Tibial nerve (tissue), 4 donors: Measurements from ENCODE around the gene FLOT2. TPM values are rescaled to one million over a fixed set of nuclear protein-coding genes. Genes with fewer than 3 reads are reported as not detected.
"Not testable (repeated sequence)": the region's sequence is repeated elsewhere in the genome, so short reads cannot be mapped to it uniquely, and the experiment has no call there.

ENCODE experiments used
- DNase-seq, 2 donors: peaks; one replicate each; pipeline ENCODE4 v3.0.0-alpha.2; 2019; ENCODE audit warnings: low spot score in 2 of 2
- H3K27ac ChIP-seq, 4 donors: fragments of 200-600 bp; sonication (generic) in 3 of 4; one replicate each; pipeline ENCODE4 v1.5.1; 2017 to 2019; ENCODE audit warnings: mild to moderate bottlenecking in 1 of 4
- H3K27me3 ChIP-seq, 2 donors: fragments of 200-600 bp; sonication (generic) in 1 of 2; one replicate each; pipeline versions ENCODE4 v1.5.1 to v1.6.0; 2017 to 2019
- H3K36me3 ChIP-seq, 3 donors: fragments of 200-600 bp; sonication (generic); one replicate each; pipeline ENCODE4 v1.5.1; 2018 to 2019
- H3K4me1 ChIP-seq, 4 donors: fragments of 200-600 bp; sonication (generic) in 3 of 4; one replicate each; pipeline ENCODE4 v1.5.1; 2017 to 2019
- H3K4me3 ChIP-seq, 4 donors: fragments of 200-600 bp; sonication (generic) in 3 of 4; one replicate each; pipeline ENCODE4 v1.5.1; 2017 to 2019; ENCODE audit warnings: mild to moderate bottlenecking in 1 of 4, moderate library complexity in 1 of 4
- H3K9me3 ChIP-seq, 4 donors: fragments of 200-600 bp; sonication (generic) in 3 of 4; one replicate each; pipeline ENCODE4 v1.5.1; 2017 to 2019
- EP300 ChIP-seq, 2 donors: sonication (generic); formaldehyde crosslinking; IDR thresholded peaks; one replicate each; pipeline ENCODE4 v1.6.1; 2017; ENCODE audit warnings: antibody characterized with exemption in 2 of 2, mild to moderate bottlenecking in 1 of 2
- POLR2A ChIP-seq, 2 donors: fragments of 450-650 bp; IDR thresholded peaks; one replicate each; pipeline ENCODE4 v1.6.1; 2017; ENCODE audit warnings: antibody characterized with exemption in 2 of 2, mild to moderate bottlenecking in 2 of 2, moderate library complexity in 2 of 2
- WGBS, 2 donors: methylation state at CpG; one replicate each; pipeline ENCODE4 v1.1.5; 2018; 5-methylcytosine and 5-hydroxymethylcytosine counted together
- total RNA-seq, 4 donors: library from RNA; depleted of rRNA; stranded (reverse); fragments of >200 nt; gene quantifications; one replicate each; pipeline ENCODE4 v1.1.0, GENCODE V29; 2016
- TF ChIP-seq, protein P1 (sequence below), 5 experiments: fragments of 200-600 bp in 3 of 5; fragments of 450-650 bp in 2 of 5; sonication (generic) in 3 of 5; IDR thresholded peaks; one replicate each; pipeline ENCODE4 v1.5.1; 2016 to 2019; ENCODE audit warnings: antibody characterized with exemption in 5 of 5, mild to moderate bottlenecking in 3 of 5, moderate library complexity in 2 of 5

FLOT2 gene
- total RNA-seq, 4 donors from 2014 or later: 54.8 to 84.9 (median 65.2) TPM

DNA sequence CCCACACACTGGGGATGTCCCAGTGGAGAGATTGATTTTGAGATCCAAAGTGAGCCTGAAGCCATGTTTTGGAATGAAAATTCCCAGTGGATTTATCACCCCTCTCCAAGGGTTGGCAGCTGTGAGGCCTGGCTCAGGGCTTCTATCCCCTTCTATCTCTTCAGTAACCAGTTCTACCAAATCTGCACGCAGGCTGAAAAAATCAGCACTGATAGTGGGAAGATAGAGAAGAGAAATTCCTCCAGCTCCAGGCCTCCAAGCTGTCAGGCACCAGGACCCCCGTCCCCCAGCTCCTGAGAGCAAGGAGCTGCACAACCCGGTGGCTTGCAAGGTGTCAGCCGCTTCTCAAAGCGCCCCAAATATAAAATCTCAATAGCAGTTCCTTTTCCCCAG lies 1.0 kb downstream of the FLOT2 start:
- Histone ChIP-seq H3K4me3 (peak overlapping the region; percentile 66 to 98 (median 80)), H3K27ac (peak overlapping the region; percentile 70 to 99 (median 93)), H3K36me3 (peaks cover 0 to 10% (median 0%) of the 10 kb centered on the region in 3 donors), H3K4me1 (peaks cover 0 to 65% (median 39%) of the 10 kb centered on the region in 4 donors), H3K9me3 (no peaks in the 10 kb centered on the region), H3K27me3 (no peaks in the 10 kb centered on the region)
- no peak for TF ChIP-seq EP300 (IDR thresholded peaks at IDR 0.05)
- TF ChIP-seq, protein P1, sequence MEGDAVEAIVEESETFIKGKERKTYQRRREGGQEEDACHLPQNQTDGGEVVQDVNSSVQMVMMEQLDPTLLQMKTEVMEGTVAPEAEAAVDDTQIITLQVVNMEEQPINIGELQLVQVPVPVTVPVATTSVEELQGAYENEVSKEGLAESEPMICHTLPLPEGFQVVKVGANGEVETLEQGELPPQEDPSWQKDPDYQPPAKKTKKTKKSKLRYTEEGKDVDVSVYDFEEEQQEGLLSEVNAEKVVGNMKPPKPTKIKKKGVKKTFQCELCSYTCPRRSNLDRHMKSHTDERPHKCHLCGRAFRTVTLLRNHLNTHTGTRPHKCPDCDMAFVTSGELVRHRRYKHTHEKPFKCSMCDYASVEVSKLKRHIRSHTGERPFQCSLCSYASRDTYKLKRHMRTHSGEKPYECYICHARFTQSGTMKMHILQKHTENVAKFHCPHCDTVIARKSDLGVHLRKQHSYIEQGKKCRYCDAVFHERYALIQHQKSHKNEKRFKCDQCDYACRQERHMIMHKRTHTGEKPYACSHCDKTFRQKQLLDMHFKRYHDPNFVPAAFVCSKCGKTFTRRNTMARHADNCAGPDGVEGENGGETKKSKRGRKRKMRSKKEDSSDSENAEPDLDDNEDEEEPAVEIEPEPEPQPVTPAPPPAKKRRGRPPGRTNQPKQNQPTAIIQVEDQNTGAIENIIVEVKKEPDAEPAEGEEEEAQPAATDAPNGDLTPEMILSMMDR (IDR thresholded peaks at IDR 0.05): no peak
- TF ChIP-seq POLR2A (IDR thresholded peaks at IDR 0.05): no peak
- no peak for DNase-seq
- WGBS, 2 donors: 2 to 6% methylated on average over 5 of the region's 5 CpGs

DNA sequence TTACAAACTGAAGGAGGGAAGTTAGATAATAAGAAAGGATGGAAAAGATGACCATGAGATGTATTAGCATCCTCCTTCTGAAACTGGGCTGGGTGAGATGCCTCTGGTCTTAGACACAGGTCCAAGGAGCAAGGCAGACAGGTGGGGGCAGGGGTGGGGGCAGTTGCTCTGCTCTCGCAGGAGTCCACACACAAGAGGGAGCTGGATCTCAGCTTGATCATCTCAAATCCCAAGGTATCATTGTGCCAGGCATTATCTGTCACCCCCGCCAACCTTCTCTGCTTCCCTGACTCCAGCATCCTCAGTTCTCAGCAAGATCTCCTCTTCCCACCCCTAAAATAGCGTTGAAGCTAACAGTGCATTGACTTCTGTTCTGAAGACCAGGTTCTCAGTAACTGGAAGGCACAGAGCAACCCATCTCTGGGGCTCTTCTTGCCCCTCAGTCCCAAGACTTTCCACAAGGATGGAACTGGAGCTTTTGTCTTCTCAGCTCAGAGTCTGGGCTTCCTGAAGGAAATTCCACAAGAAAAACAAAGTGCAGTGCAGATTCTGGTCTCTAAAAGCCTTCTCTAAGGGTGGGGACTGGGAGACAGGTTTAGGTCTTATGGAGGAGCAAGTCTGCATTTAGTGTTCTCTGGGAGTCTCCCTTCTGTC lies 1.6 kb downstream of the FLOT2 start:
- peaks cover 0 to 69% (median 39%) of the 10 kb centered on the region in 4 donors for H3K4me1 ChIP-seq
- 45 to 69% methylated on average over 3 of the region's 3 CpGs for WGBS, 2 donors
- H3K36me3 ChIP-seq: peaks cover 0 to 16% (median 0%) of the 10 kb centered on the region in 3 donors
- H3K27me3 ChIP-seq: no peaks in the 10 kb centered on the region
- TF ChIP-seq, protein P1 (IDR thresholded peaks at IDR 0.05): no peak
- TF ChIP-seq POLR2A (IDR thresholded peaks at IDR 0.05) (no peak), EP300 (IDR thresholded peaks at IDR 0.05) (no peak)
- H3K4me3 ChIP-seq: peak overlapping the region in 3 of 4 donors; percentile 66 to 98 (median 87)
- peak overlapping the region; percentile 70 to 99 (median 93) for H3K27ac ChIP-seq
- DNase-seq: no peak
- no peaks in the 10 kb centered on the region for H3K9me3 ChIP-seq

DNA sequence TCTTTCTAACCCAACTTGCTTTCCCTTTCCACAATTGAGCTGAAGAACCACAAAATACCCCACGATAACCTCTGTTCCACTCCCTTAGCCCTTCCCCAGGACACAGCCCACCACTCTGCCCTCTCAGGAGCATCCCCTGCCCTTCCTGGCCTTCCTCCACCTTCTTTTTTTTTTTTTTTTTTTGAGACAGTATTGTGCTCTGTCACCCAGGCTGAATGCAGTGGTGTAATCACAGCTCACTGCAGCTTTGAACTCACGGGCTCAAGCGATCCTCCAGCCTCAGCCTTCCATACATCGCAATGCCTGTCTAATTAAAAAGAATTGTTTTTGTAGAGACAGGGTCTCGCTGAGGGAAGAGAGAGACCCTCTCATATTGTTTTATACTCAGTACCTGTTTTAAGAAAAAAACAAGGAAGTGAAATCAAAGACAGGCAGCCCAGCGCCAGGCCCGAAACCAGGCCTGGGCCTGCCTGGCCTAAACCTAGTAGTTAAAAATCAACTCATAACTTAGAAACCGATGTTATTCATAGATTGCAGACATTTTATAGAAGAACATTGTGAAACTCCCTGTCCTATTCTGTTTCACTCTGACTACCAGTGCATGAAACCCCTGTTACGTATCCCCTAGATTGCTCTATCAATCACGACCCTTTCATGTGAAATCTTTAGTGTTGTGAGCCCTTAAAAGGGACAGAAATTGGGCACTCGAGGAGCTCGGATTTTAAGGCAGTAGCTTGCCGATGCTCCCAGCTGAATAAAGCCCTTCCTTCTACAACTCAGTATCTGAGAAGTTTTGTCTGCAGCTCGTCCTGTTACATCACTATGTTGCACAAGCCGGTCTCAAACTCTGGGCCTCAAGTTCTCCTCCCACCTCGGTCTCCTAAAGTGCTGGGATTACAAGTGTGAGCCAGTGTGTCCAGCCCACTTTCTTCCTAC lies 4.0 kb downstream of the FLOT2 start:
- Histone ChIP-seq H3K27ac (peak overlapping the region in 3 of 4 donors; percentile 60 to 70 (median 68)), H3K36me3 (peaks cover 0 to 19% (median 0%) of the 10 kb centered on the region in 3 donors), H3K4me1 (peaks cover 0 to 90% (median 49%) of the 10 kb centered on the region in 4 donors)
- WGBS, 2 donors: 76 to 84% methylated on average over 16 of the region's 16 CpGs
- not testable (repeated sequence) for H3K27me3 ChIP-seq, H3K9me3 ChIP-seq, H3K4me3 ChIP-seq, DNase-seq

DNA sequence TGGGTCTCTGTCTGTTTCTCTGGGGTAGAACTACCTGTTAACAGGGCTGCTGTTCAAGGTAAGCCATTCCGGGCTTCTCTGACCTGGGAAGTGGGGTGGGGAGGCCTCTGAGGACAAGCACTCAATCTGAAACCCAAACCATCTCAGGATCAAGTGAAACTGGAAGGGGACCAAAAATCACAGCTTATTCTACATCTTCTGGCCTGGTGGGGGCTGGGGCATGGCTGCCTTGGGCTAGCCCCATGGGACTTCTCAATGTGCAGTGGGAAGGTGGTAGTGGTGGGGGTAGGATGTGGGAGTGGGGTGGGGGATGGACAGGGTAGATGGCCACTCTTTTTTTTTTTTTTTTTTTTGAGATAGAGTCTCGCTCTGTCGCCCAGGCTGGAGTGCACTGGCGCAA lies 5.5 kb downstream of the FLOT2 start:
- TF ChIP-seq, protein P1 (IDR thresholded peaks at IDR 0.05): no peak
- TF ChIP-seq POLR2A (IDR thresholded peaks at IDR 0.05) (no peak), EP300 (IDR thresholded peaks at IDR 0.05) (no peak)
- Histone ChIP-seq H3K27me3 (no peaks in the 10 kb centered on the region), H3K36me3 (peaks cover 0 to 33% (median 0%) of the 10 kb centered on the region in 3 donors), H3K4me3 (no peak overlapping the region), H3K9me3 (no peaks in the 10 kb centered on the region), H3K27ac (peak overlapping the region in 2 of 4 donors; percentile 31 to 70), H3K4me1 (peaks cover 0 to 82% (median 41%) of the 10 kb centered on the region in 4 donors)
- no peak for DNase-seq
- WGBS, 2 donors: 88 to 89% methylated on average over 4 of the region's 4 CpGs

DNA sequence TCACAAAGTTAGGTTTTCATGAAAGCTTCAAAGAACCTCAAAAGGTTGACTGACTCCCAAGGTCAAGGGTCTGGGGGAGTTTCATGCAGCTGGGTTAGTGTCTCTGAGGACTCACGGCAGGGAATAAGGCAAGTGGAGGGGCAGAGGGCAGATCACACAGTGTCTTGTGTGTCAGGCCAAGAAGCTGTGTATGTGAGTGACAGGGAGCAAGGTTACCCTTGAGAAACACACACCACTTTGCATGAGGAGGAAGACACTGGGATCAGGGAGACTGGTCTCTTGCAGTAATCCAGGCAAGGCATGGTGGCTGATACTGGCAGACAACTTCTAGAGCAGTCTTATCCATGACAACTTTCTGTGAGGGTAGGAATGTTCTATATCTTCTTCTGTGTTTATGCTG lies 6.3 kb downstream of the FLOT2 start:
- peaks cover 0 to 76% (median 36%) of the 10 kb centered on the region in 4 donors for H3K4me1 ChIP-seq

More for the DNA sequence above, 6.3 kb downstream of the FLOT2 start:
- Histone ChIP-seq H3K4me3 (no peak overlapping the region), H3K36me3 (peaks cover 0 to 42% (median 7%) of the 10 kb centered on the region in 3 donors), H3K9me3 (no peaks in the 10 kb centered on the region), H3K27me3 (no peaks in the 10 kb centered on the region), H3K27ac (peak overlapping the region in 1 of 4 donors; percentile 79)
- TF ChIP-seq POLR2A (IDR thresholded peaks at IDR 0.05) (no peak), EP300 (IDR thresholded peaks at IDR 0.05) (no peak)
- TF ChIP-seq, protein P1 (IDR thresholded peaks at IDR 0.05): no peak
- 71 to 73% methylated on average over 1 of the region's 1 CpG for WGBS, 2 donors
- DNase-seq: no peak
